D341Med (cell line): ENCODE data around the gene WDR18.

Experiments used
- DNase-seq: peaks from one replicate; pipeline ENCODE4 v3.0.0; 2012; ENCODE audit warnings: low spot score

The WDR18 gene

DNA sequence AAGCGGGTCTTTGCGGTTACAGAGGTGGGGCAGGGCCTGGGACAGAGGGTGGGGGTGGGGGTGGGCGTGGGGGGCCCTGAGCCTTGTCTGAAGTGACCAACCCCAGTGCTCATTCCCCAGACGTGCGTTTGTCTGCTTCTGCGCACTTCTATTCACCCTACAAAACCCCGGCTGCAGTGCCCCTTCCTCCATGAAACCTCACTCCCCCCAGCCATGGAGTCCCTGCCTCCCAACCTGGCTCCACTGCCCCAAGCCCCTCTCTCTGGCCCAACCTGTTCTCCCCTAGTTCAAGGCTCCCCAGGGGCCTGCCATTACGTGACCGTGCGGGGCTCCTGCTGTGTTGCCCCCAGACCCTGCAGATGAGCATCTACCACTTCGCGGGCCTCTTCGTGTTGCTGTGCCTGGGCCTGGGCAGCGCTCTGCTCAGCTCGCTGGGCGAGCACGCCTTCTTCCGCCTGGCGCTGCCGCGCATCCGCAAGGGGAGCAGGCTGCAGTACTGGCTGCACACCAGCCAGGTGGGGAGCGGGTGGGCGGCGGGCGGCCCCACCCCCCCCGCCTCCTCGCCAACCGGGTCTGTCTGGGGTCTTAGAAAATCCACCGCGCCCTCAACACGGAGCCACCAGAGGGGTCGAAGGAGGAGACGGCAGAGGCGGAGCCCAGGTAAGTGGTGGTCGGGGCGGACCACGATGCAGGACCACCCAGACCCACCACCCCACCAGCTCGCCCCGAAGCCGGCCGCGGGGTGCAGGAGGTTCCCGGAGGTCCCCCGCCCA lies 24.3 kb downstream of the WDR18 start:
- DNase-seq: peak; percentile 49

- DNase-seq: peak; percentile 47
These were observed 25.2 kb downstream of the WDR18 start for GRCh38 chr19:1009041-1009980.

GRCh38 chr19:1009981-1010538 lies 25.9 kb downstream of the WDR18 start:
- DNase-seq: no peak

GRCh38 chr19:1010586-1011510 lies 26.7 kb downstream of the WDR18 start:
- no peak for DNase-seq

DNA sequence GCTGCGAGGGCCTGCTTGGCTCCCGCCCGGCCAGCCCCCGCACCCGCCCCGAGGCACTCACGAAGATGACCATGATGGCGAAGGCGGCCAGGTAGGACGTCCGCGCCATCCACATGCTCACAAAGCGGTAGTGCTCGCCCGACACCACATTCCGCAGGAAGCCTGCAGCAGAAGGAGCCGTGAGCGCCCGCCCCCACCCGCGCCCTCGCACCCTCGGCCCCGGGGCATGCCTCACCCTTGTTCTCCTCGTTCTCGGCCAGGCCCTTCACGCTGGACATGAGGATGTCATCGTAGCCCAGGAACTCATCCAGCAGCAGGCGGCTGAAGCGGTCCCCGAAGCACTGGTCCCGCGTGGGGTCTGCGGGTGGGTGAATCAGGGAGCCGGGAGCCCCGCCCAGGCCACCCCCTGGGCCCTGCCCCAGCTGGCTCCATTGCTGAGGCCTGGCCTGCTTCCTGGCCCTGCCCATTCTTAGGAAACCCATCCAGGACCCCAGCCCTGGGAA lies 27.7 kb downstream of the WDR18 start:
- no peak for DNase-seq

GRCh38 chr19:1012334-1012733 lies 28.2 kb downstream of the WDR18 start:
- DNase-seq: no peak

GRCh38 chr19:1013218-1013617 lies 29.1 kb downstream of the WDR18 start:
- no peak for DNase-seq

GRCh38 chr19:1014161-1015060 lies 30.3 kb downstream of the WDR18 start:
- DNase-seq: no peak

GRCh38 chr19:1015061-1015781 lies 31.1 kb downstream of the WDR18 start:
- no peak for DNase-seq

GRCh38 chr19:1015782-1016646 lies 31.9 kb downstream of the WDR18 start:
- no peak for DNase-seq

DNA sequence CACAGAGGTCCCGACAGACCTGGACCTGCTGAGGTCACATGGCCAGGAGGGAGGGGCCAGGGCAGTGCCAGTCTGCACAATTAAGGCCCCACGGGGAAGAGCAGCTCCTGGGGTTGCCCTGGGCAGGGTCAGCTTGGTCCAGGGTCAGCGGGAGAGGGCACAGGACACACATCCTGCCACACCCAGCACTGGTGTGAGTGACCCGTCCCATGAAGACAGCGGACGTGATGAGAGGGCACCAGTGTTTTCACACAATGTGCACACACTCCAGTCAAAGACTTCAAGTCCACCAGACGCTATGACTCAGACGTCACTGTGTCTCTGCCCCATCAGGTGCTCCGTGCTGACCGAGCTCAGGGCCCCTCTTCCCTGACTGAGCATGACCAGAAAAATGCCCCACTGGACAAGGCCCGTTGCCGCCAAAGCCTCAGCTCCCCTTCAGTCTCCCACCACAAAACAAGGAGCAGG lies 32.5 kb downstream of the WDR18 start:
- DNase-seq: no peak

DNA sequence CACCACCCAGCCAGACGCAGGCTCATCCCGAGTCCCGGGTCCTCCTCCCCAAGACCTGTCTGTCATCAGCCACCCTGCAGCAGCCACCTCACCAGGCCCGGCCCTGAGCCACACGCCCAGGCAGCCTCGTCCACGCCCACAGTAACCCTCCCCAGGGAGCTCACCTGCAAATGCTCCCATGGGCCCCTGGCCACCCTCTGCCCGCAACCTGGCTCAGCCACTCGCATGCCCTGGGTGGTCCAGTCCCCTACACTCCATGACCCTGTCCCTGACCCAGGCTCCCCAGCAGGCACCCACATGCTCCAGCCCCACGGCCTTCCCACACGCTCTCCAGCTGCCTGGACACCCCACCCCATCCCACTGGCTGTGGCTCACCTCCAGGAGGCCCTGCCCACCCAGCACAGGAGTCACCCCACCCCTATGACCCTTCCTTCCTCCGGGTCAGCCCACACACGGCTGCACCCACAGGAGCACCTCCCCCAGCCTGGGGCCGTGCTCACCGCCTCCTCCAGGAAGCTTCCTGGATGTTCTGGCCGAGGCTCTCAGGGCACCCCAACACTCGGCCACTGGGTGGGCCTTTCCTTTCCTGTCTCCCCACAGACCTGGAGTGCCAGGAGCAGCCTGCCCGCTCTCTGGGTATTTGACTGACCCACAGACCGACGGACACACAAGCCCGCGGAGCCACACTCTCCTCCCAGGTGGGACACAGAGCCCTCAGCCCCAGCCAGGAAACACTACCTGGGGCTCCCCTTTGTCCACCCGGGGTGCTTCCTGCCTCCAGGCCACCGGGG lies 33.2 kb downstream of the WDR18 start:
- no peak for DNase-seq

DNA sequence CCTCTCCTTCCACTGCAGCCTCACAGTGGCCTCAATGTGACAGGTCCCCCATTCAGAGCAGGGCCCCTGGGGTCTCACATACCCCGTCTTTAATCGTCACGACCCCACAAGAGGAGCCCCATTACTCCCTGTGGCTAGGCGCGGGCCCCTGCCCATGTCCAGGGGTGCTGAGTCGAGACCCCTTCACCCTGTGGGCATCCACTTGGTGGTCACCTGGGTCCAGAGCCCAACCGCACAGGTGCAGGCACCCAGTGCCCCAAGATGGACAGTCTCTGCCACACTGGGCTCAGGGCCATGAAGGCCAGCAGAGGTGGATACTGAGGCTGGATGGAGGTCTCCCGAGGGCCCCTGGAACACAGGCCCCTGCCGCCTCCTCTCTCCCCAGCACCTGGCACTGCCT lies 33.8 kb downstream of the WDR18 start:
- no peak for DNase-seq

GRCh38 chr19:1018393-1018792 lies 34.2 kb downstream of the WDR18 start:
- DNase-seq: no peak

DNA sequence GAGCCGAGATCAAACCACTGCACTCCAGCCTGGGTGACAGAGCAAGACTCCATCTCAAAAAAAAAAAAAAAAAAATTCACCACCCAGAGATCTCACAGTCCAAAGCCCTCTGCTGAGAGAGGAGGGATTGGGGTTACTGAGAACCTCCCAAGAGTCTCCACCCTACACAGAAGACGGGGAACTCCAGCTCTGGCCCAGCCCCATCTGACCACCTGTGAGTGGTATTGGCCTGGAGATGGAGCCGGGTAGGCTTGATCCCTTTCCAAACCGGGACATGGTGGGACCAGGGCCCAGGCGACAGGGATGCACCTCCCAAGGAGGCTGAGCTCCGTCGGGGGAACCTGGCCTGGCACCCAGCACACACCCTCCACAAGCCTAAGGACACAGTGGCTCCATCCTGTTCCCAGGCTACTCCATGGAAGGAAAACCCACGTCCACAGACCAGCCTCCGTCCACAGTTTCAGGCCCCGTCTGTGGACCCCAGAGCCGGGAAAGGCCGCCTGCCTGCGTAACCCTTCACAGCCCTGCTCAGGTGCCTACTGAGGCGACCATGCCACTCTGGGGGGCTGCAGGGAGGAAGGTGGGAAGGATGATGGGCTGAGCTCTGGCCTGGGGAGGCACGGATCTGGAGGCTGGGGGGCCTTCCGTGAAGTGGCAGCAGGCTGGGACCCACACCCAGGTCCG lies 34.9 kb downstream of the WDR18 start:
- DNase-seq: no peak

- DNase-seq: no peak
These were observed 35.4 kb downstream of the WDR18 start for GRCh38 chr19:1019616-1019961.
